ENCODE measurements around the gene DUSP28. TPM values are rescaled to one million over a fixed set of nuclear protein-coding genes. Genes with fewer than 3 reads are reported as not detected.
A peak's percentile ranks its signal among the peaks of the same experiment; 100 is the strongest.

The DUSP28 gene
- total and polyA plus RNA-seq, 2 of the 13 experiments (the other 11 are each of a cell fraction or from before 2014, with no cell fraction given), result 5.2 to 8.6 TPM

DNA sequence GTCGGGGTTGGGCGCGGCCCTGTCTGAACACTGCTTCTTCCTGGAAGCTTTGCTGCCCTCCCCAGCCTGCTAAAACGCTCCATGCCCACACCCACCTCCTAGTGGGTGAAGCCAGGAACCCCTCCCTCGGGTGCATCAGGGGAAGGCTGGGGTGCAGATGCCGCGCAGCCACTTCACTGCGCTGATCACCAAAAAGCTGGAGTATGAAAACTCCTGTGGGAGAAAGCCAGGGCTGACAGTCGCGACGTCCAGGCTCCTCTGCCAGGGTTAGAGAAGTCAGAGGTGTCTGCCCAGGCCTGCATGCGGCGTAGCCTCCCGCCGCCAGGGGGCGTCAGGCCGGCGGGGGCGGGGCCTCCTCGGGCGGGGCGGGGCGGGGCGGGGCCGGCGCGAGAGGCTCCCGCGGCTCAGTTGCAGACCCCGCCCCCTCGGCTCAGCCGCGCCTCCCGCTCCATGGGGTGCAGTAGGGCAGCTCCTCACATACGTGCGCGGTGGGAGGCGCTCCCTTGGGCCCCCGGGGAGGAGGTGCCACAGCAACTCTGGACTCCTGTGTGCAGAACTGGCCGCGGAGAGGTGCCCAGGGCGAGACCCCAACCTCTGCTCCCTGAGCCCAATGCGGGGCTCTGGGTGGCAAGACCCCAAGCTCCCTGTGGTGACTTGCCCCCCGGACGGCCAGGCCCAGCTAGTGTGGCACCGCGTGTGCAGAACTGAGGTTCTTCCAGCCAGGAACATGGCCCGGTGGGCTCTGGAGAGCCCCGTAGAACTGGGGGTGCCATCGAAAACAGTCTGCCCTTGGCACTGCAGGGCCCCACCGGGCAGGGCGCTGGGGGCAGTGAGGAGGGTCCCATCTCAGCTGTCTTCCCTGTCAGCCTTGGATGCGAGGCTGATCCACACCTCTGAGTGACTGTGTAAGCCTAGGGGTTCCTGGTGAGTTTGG lies 6.3 kb downstream of the DUSP28 start (continued):
- TF ChIP-seq, protein P1, sequence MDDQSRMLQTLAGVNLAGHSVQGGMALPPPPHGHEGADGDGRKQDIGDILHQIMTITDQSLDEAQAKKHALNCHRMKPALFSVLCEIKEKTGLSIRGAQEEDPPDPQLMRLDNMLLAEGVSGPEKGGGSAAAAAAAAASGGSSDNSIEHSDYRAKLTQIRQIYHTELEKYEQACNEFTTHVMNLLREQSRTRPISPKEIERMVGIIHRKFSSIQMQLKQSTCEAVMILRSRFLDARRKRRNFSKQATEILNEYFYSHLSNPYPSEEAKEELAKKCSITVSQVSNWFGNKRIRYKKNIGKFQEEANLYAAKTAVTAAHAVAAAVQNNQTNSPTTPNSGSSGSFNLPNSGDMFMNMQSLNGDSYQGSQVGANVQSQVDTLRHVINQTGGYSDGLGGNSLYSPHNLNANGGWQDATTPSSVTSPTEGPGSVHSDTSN (CRISPR knock-in tag; IDR thresholded peaks at IDR 0.05; ENCODE audit: borderline replicate concordance), result no peak
- TF ChIP-seq, protein P2, sequence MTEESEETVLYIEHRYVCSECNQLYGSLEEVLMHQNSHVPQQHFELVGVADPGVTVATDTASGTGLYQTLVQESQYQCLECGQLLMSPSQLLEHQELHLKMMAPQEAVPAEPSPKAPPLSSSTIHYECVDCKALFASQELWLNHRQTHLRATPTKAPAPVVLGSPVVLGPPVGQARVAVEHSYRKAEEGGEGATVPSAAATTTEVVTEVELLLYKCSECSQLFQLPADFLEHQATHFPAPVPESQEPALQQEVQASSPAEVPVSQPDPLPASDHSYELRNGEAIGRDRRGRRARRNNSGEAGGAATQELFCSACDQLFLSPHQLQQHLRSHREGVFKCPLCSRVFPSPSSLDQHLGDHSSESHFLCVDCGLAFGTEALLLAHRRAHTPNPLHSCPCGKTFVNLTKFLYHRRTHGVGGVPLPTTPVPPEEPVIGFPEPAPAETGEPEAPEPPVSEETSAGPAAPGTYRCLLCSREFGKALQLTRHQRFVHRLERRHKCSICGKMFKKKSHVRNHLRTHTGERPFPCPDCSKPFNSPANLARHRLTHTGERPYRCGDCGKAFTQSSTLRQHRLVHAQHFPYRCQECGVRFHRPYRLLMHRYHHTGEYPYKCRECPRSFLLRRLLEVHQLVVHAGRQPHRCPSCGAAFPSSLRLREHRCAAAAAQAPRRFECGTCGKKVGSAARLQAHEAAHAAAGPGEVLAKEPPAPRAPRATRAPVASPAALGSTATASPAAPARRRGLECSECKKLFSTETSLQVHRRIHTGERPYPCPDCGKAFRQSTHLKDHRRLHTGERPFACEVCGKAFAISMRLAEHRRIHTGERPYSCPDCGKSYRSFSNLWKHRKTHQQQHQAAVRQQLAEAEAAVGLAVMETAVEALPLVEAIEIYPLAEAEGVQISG (CRISPR knock-in tag; IDR thresholded peaks at IDR 0.05), result peak; percentile 26
- TF ChIP-seq ZNF720 (CRISPR knock-in tag; IDR thresholded peaks at IDR 0.05) (no peak), ZNF318 (CRISPR knock-in tag; IDR thresholded peaks at IDR 0.05) (no peak; the same call in 1 of the 2 replicates), ZNF781 (CRISPR knock-in tag; IDR thresholded peaks at IDR 0.05; ENCODE audit: borderline replicate concordance, not compliant biosample characterization) (peak; percentile 38), RBM39 (IDR thresholded peaks at IDR 0.05; ENCODE audit: low read depth, low read length, poor library complexity, severe bottlenecking) (peak; percentile 27), ZNF337 (CRISPR knock-in tag; IDR thresholded peaks at IDR 0.05; ENCODE audit: borderline replicate concordance, low read depth) (peak; percentile 36; the same call in 1 of the 2 replicates), CENPX (CRISPR knock-in tag; IDR thresholded peaks at IDR 0.05) (no peak), KDM5B (CRISPR knock-in tag; IDR thresholded peaks at IDR 0.05; ENCODE audit: borderline replicate concordance) (peak; percentile 46; the same call in 1 of the 2 replicates), HNRNPUL1 (IDR thresholded peaks at IDR 0.05; ENCODE audit: low read depth, low read length) (no peak), NFE2 (CRISPR knock-in tag; IDR thresholded peaks at IDR 0.05) (no peak), ZNF549 (CRISPR knock-in tag; IDR thresholded peaks at IDR 0.05) (no peak), ZBTB38 (CRISPR knock-in tag; IDR thresholded peaks at IDR 0.05) (no peak)
